Effector memory CD4-positive, alpha-beta T cell (primary cell): ENCODE data around the gene MCCC1.
"Not testable (repeated sequence)": the region's sequence is repeated elsewhere in the genome, so short reads cannot be mapped to it uniquely, and the experiment has no call there.

ENCODE experiments used
- DNase-seq, 3 donors: peaks; one replicate each; pipeline ENCODE4 v3.0.0-alpha.2; 2020
- H3K27ac ChIP-seq: 2 replicates; pipeline ENCODE4 v1.7.0; 2013; ENCODE audit warnings: mild to moderate bottlenecking, low read length, moderate library complexity; ENCODE audit not compliant: insufficient read depth, poor library complexity, severe bottlenecking
- H3K27me3 ChIP-seq: replicated peaks from 2 replicates; pipeline ENCODE4 v1.7.0; 2013; ENCODE audit warnings: mild to moderate bottlenecking, low read length; ENCODE audit not compliant: insufficient read depth, control insufficient read depth, poor library complexity, severe bottlenecking
- H3K36me3 ChIP-seq: 2 replicates; pipeline ENCODE4 v1.7.0; 2013; ENCODE audit warnings: mild to moderate bottlenecking, low read length, moderate library complexity; ENCODE audit not compliant: control insufficient read depth, insufficient read depth
- H3K4me1 ChIP-seq: 2 replicates; pipeline ENCODE4 v1.7.0; 2013; ENCODE audit warnings: low read length, mild to moderate bottlenecking; ENCODE audit not compliant: control insufficient read depth, insufficient read depth, poor library complexity, severe bottlenecking
- H3K4me3 ChIP-seq: 2 replicates; pipeline ENCODE4 v1.7.0; 2013; ENCODE audit warnings: low read length, low read depth, mild to moderate bottlenecking; ENCODE audit not compliant: insufficient read depth, poor library complexity, severe bottlenecking
- H3K9me3 ChIP-seq: 2 replicates; pipeline ENCODE4 v1.7.0; 2013; ENCODE audit warnings: mild to moderate bottlenecking, low read length, moderate library complexity; ENCODE audit not compliant: control insufficient read depth

Gene MCCC1

DNA sequence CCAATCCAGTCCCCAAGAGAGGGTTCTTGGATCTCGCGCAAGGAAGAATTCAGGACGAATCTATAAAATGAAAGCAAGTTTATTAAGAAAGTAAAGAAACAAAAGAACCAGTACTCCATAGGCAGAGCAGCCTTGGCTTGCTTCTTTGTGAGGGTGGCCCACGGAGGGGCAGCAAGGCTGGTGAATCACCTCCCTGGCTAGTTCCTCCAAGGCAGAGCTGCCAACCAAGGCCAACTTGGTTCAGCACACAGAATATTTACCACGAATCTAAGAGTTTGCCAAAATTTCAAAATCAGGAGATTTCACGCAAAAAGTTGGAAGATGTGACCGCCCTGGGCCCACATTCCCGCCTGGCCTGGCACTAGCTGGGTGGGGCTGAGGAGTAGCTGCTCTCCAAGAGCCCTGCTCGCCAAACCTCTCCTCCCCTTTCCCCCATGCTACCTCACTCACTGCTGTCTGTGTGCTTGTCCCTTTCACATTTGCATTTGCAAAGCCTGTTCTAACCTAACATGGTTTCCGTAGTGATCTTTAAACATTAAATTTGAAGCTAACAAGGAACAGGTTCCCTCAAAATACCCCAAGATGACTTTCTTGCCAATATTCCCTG is 92.8 kb downstream of the MCCC1 start:
- no peak for DNase-seq
- Histone ChIP-seq H3K36me3 (no peaks in the 10 kb centered on the region), H3K4me3 (no peak overlapping the region), H3K4me1 (no peaks in the 10 kb centered on the region), H3K27ac (no peak overlapping the region), H3K9me3 (no peaks in the 10 kb centered on the region), H3K27me3 (no peaks in the 10 kb centered on the region)

DNA sequence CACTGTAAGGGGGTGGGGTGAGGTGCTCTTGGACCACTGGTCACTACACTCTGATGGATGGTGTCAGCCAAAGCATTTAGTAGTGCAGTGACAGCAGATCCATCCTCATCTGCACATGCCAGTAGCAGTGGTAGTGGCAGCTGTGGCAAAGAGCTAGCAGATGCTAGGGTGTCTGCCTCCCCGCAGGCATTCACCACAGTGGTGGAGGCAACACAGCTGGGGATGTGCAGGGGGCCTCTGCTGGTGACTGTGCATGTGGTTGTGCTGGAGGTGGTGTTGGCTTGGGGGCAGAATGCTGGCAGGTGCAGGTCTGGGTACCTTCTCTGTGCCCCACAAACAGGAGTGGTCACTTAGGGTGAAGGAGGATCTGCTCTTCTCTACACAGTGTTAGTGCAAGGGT is 99.5 kb downstream of the MCCC1 start:
- Histone ChIP-seq H3K4me3 (no peak overlapping the region), H3K27ac (no peak overlapping the region), H3K9me3 (no peaks in the 10 kb centered on the region), H3K4me1 (no peaks in the 10 kb centered on the region), H3K36me3 (no peaks in the 10 kb centered on the region), H3K27me3 (no peaks in the 10 kb centered on the region)
- no peak for DNase-seq

DNA sequence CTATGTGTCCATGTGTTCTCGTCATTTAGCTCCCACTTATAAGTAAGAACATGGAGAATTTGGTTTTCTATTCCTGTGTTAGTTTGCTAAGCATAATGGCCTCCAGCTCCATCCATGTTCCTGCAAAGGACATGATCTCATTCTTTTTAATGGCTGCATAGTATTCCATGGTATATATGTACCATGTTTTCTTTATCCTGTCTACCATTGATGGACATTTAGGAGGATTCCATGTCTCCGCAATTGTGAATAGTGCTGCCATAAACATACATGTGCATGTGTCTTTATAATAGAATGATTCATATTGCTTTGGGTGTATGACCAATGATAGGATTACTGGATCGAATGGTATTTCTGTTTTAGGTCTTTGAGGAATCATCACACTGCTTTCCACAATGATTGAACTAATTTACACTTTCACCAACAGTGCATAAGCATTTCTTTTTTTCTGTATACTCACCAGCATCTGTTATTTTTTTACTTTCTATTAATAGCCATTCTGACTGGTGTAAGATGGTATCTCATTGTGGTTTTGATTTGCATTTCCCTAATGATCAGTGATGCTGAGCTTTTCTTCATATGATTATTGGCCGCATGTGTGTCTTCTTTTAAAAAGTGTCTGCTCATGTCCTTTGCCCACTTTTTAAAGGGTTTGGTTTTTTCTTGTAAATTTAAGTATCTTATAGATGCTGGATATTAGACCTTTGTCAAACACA is 105.7 kb downstream of the MCCC1 start:
- H3K4me1 ChIP-seq, H3K36me3 ChIP-seq, H3K27ac ChIP-seq, H3K27me3 ChIP-seq, H3K4me3 ChIP-seq, H3K9me3 ChIP-seq, DNase-seq: not testable (repeated sequence)

DNA sequence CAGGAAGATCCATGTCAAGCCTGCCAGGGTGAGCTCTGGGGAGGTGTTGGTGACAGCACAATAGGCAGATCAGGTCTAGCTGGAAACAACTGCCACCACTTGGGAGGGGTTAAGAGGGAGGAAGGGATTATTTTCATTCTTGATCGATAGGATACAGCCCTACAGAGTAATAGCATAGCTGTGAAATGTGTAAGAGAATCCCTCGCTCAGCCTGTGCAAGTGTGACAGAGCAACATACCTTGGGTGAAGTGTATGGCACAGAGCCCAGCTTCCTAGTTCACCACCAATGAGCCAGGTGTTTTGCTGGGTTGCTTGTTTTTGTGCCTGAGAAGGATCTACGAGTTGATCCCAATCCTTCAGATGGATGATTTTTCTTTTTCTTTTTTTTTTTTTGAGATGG is 109.7 kb downstream of the MCCC1 start:
- Histone ChIP-seq H3K9me3 (no peaks in the 10 kb centered on the region), H3K27ac (no peak overlapping the region), H3K4me3 (no peak overlapping the region), H3K36me3 (no peaks in the 10 kb centered on the region), H3K4me1 (no peaks in the 10 kb centered on the region), H3K27me3 (no peaks in the 10 kb centered on the region)
- DNase-seq, result no peak

DNA sequence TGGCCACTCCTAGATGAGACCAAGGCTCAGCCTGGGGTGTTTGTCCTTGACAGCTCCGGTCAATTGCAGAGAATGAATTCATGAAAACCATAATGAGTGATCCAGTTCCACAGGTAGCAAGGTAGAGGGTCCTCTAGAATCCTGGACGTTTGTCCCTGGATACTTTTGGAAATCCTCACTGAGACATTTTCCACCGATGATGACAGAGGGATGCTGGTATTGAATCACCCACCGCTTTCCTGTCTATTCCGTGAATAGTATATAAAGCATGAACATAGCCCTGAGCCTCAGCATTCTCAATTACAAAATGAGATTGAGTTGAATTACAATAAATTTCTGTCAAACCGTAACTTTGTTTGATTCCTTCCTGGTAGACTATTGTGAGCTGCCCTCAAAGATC is 113.3 kb downstream of the MCCC1 start:
- Histone ChIP-seq H3K36me3 (no peaks in the 10 kb centered on the region), H3K9me3 (no peaks in the 10 kb centered on the region), H3K4me1 (peaks cover 4% of the 10 kb centered on the region), H3K27ac (no peak overlapping the region), H3K27me3 (no peaks in the 10 kb centered on the region), H3K4me3 (no peak overlapping the region)
- DNase-seq, result no peak

DNA sequence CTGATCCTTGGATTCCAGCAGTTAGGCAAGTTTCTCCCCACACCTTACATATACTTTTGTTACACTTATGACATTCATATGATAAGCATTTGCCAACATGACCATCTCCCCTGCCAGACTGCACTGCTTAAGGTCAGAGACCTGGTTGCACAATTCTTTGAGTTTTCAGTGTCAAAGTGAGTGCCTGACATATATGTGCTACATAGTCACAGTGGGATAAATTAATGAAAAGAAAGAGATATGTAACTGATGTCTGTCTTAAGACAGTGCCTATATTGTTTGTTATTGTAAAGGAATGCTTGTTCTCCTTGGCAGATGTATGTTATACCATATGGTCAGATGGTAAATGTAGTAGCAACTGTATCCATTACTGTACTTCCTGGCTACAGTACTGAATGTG is 115.4 kb downstream of the MCCC1 start:
- H3K27me3 ChIP-seq, result no peaks in the 10 kb centered on the region
- no peaks in the 10 kb centered on the region for H3K36me3 ChIP-seq
- peaks cover 11% of the 10 kb centered on the region for H3K4me1 ChIP-seq
- no peak for DNase-seq
- no peak overlapping the region for H3K4me3 ChIP-seq
- H3K27ac ChIP-seq, result no peak overlapping the region
- H3K9me3 ChIP-seq, result no peaks in the 10 kb centered on the region

DNA sequence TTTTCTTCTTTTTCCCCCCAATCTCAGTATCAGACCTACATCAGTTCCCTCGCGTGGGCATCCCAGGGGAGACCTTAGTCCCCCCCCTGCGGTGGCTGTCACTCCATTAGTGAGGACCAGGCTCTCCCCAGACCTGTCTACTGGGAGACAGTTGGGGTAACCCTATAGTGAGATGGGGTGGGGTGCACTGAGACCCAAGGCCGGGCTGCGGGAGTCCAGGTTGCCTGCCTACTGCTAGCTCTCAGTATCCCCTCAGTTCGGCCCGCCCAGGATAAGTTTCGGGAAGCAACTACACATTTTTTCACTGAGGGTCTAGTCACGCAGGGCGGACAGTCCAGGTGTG is 118.3 kb downstream of the MCCC1 start:
- H3K4me1 ChIP-seq, result peaks cover 11% of the 10 kb centered on the region
- no peaks in the 10 kb centered on the region for H3K36me3 ChIP-seq
- H3K9me3 ChIP-seq, result no peaks in the 10 kb centered on the region
- H3K27me3 ChIP-seq, result no peaks in the 10 kb centered on the region
- DNase-seq, result no peak
- peak overlapping the region; percentile 73 for H3K27ac ChIP-seq
- peak overlapping the region; percentile 62 for H3K4me3 ChIP-seq

DNA sequence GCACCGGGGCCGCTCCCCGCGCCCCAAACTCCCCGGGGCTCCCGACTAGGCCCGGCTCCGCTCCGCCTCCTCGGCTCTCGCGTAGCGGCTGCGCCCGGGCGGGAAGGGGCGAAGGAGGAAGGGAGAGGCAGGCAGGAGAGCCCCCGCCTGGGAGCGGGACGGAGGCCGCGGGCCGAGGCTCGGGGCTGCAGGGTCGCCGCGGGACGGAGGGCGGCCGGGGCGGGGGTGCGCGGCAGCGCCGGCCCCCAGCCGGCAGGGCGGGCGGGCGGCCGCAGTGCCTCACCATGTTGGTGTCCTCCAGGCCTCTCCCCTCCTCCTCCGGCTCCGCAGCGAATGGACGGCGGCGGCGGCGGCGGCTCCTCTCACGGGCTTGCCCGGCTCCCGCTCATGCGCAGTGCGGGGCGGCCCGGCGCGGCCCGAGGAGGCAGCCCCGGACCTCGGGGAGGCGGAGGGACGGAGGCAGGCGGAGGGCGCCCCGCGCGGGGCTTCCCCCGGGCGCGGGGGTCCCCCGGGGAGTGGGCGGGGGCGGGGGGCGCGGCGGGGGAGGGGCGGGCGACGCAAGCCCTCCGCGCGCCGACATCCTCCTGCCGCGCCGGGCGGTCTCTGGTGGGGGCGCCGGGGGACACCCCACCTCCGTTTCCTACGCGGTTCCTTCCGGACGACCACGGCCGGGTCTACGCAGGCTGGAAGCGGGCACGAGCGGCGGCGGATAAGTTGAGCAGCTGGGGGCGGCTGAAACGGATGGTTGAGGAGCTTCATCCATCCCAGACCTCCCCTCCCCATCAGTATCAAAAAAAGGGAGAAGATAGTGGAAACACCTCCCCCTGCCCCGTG is 118.9 kb downstream of the MCCC1 start, which contains the start of gene DCUN1D1:
Gene DCUN1D1, minus strand, starts transcription at position 335 of the 834 bp plus-strand sequence. Its CDS starts 49 bp downstream, at position 286.
- DNase-seq, result peak; percentile 81 to 86 (median 83)
- Histone ChIP-seq H3K27ac (peak within 1 kb of the TSS; percentile 73), H3K36me3 (no peaks in the 10 kb centered on the region), H3K27me3 (no peaks in the 10 kb centered on the region), H3K9me3 (no peaks in the 10 kb centered on the region), H3K4me1 (peaks cover 11% of the 10 kb centered on the region), H3K4me3 (peak within 1 kb of the TSS; percentile 73)

DNA sequence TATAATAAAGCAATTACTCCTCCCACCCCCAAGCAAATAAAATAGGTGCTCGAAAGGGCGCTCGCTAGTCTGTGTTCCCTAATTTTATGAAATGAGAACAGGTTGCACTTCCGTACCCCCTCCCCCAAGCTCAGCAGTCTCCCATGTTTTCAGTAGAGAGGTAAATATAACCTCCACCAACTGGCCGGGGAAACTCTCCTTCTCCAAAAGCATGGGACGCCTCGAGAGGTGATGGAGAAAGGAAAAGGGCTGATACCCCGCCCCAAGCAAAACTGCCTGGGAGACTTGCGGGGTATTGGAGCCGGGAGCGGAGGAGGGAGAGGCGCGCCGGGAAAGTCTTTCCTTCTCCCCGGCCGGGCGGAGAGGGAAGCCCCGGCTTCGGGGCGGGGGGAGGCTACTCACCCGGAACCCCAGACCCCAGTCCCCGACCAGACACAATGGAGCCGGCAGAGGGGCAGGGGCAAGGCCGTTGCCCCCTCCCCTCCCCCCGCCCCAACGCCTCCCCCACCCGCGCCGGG is 119.6 kb downstream of the MCCC1 start:
- peaks cover 11% of the 10 kb centered on the region for H3K4me1 ChIP-seq
- peak overlapping the region; percentile 73 for H3K4me3 ChIP-seq
- no peaks in the 10 kb centered on the region for H3K9me3 ChIP-seq
- peak overlapping the region; percentile 58 for H3K27ac ChIP-seq
- H3K27me3 ChIP-seq, result no peaks in the 10 kb centered on the region
- no peaks in the 10 kb centered on the region for H3K36me3 ChIP-seq
- no peak for DNase-seq
